ENCODE results near the gene SPATA4.

SPATA4 gene

GRCh38 chr4:176229645-176230044 is 34.3 kb upstream of the SPATA4 start:
- H3F3A ChIP-seq (ENCODE audit: insufficient read depth, low read length), result no peaks in the 10 kb centered on the region
- no peaks in the 10 kb centered on the region for H3K9me2 ChIP-seq (ENCODE audit: low read depth, low read length)
- H3K27ac ChIP-seq (ENCODE audit: low read depth, low read length, poor library complexity, severe bottlenecking), result no peak overlapping the region
- no peaks in the 10 kb centered on the region for H3K36me3 ChIP-seq (ENCODE audit: insufficient read depth, low read length)
- no peaks in the 10 kb centered on the region for H3K4me1 ChIP-seq (ENCODE audit: insufficient read depth, low read length, severe bottlenecking)
- no peaks in the 10 kb centered on the region for H3K79me2 ChIP-seq (ENCODE audit: insufficient read depth, low read length)
- no peak overlapping the region for H3K4me2 ChIP-seq (ENCODE audit: low read length)
- TF ChIP-seq CTCF (IDR thresholded peaks at IDR 0.05; ENCODE audit: low read length) (no peak), EZH2 (IDR thresholded peaks at IDR 0.05; ENCODE audit: borderline replicate concordance, low read length) (no peak)
- no peak overlapping the region for H3K9ac ChIP-seq (ENCODE audit: low read length)
- H3K9me3 ChIP-seq (ENCODE audit: low read length), result no peaks in the 10 kb centered on the region
- no peaks in the 10 kb centered on the region for H3K27me3 ChIP-seq (ENCODE audit: insufficient read depth, low read length)
- H2AFZ ChIP-seq (ENCODE audit: low read length), result no peak overlapping the region
- H4K20me1 ChIP-seq (ENCODE audit: insufficient read depth, low read length), result no peaks in the 10 kb centered on the region
- no peak overlapping the region for H3K4me3 ChIP-seq (ENCODE audit: low read depth, low read length, poor library complexity, severe bottlenecking)

GRCh38 chr4:176226736-176227135 is 31.4 kb upstream of the SPATA4 start:
- H3K79me2 ChIP-seq (ENCODE audit: insufficient read depth, low read length), result no peaks in the 10 kb centered on the region
- H4K20me1 ChIP-seq (ENCODE audit: insufficient read depth, low read length), result no peaks in the 10 kb centered on the region
- H3K36me3 ChIP-seq (ENCODE audit: insufficient read depth, low read length), result no peaks in the 10 kb centered on the region
- no peak for TF ChIP-seq CTCF (IDR thresholded peaks at IDR 0.05; ENCODE audit: low read length)
- no peak for TF ChIP-seq EZH2 (IDR thresholded peaks at IDR 0.05; ENCODE audit: borderline replicate concordance, low read length)
- H3K9ac ChIP-seq (ENCODE audit: low read length), result no peak overlapping the region
- H3K4me3 ChIP-seq (ENCODE audit: low read depth, low read length, poor library complexity, severe bottlenecking), result no peak overlapping the region
- no peaks in the 10 kb centered on the region for H3K27me3 ChIP-seq (ENCODE audit: insufficient read depth, low read length)
- H3K27ac ChIP-seq (ENCODE audit: low read depth, low read length, poor library complexity, severe bottlenecking), result no peak overlapping the region
- H3K9me3 ChIP-seq (ENCODE audit: low read length), result no peaks in the 10 kb centered on the region
- H3K4me1 ChIP-seq (ENCODE audit: insufficient read depth, low read length, severe bottlenecking), result no peaks in the 10 kb centered on the region
- H3K9me2 ChIP-seq (ENCODE audit: low read depth, low read length), result no peaks in the 10 kb centered on the region
- H3F3A ChIP-seq (ENCODE audit: insufficient read depth, low read length), result no peaks in the 10 kb centered on the region
- H2AFZ ChIP-seq (ENCODE audit: low read length), result no peak overlapping the region
- H3K4me2 ChIP-seq (ENCODE audit: low read length), result no peak overlapping the region

GRCh38 chr4:176223561-176223960 is 28.2 kb upstream of the SPATA4 start:
- Histone ChIP-seq H3K9me3 (ENCODE audit: low read length) (no peaks in the 10 kb centered on the region), H3K9ac (ENCODE audit: low read length) (no peak overlapping the region), H3K27me3 (ENCODE audit: insufficient read depth, low read length) (no peaks in the 10 kb centered on the region), H3K4me2 (ENCODE audit: low read length) (no peak overlapping the region), H3K4me3 (ENCODE audit: low read depth, low read length, poor library complexity, severe bottlenecking) (no peak overlapping the region), H2AFZ (ENCODE audit: low read length) (no peak overlapping the region), H3K36me3 (ENCODE audit: insufficient read depth, low read length) (no peaks in the 10 kb centered on the region), H3F3A (ENCODE audit: insufficient read depth, low read length) (no peaks in the 10 kb centered on the region), H3K9me2 (ENCODE audit: low read depth, low read length) (no peaks in the 10 kb centered on the region), H3K4me1 (ENCODE audit: insufficient read depth, low read length, severe bottlenecking) (no peaks in the 10 kb centered on the region), H3K79me2 (ENCODE audit: insufficient read depth, low read length) (no peaks in the 10 kb centered on the region), H3K27ac (ENCODE audit: low read depth, low read length, poor library complexity, severe bottlenecking) (no peak overlapping the region), H4K20me1 (ENCODE audit: insufficient read depth, low read length) (no peaks in the 10 kb centered on the region)
- no peak for TF ChIP-seq CTCF (IDR thresholded peaks at IDR 0.05; ENCODE audit: low read length)
- TF ChIP-seq EZH2 (IDR thresholded peaks at IDR 0.05; ENCODE audit: borderline replicate concordance, low read length), result no peak

Data from OCI-LY1 (cell line).